HFF-Myc (cell line): ENCODE measurements around the gene PRRX1.

Source experiments
- DNase-seq: peaks from one replicate; pipeline ENCODE4 v3.0.0-alpha.2; 2011; ENCODE audit warnings: low read depth; ENCODE audit errors: extremely low read depth
- H3K4me3 ChIP-seq: replicated peaks from 2 replicates; pipeline ENCODE4 v1.5.1; 2011; ENCODE audit warnings: low read depth, mild to moderate bottlenecking, control low read depth, low read length
- CTCF ChIP-seq: IDR thresholded peaks from 2 replicates; pipeline ENCODE4 v1.5.1; 2012; ENCODE audit warnings: mild to moderate bottlenecking, low read depth, low read length, control low read depth; ENCODE audit errors: missing control alignments

PRRX1 gene

GRCh38 chr1:170663404-170664092, 383 bp upstream of the PRRX1 start:
- H3K4me3 ChIP-seq: peak overlapping the region; percentile 91
- DNase-seq: no peak
- TF ChIP-seq CTCF: no peak

- DNase-seq: no peak
- peak overlapping the region; percentile 91 for H3K4me3 ChIP-seq
- peak; percentile 26 for TF ChIP-seq CTCF
These were observed 1.1 kb downstream of the PRRX1 start for GRCh38 chr1:170664828-170665612.

GRCh38 chr1:170665629-170666028, 1.7 kb downstream of the PRRX1 start:
- TF ChIP-seq CTCF: no peak
- DNase-seq: no peak
- H3K4me3 ChIP-seq: peak overlapping the region; percentile 91

- peak overlapping the region; percentile 91 for H3K4me3 ChIP-seq
- no peak for TF ChIP-seq CTCF
- no peak for DNase-seq
These were observed 2.8 kb downstream of the PRRX1 start for GRCh38 chr1:170666541-170667254.

- DNase-seq: no peak
- H3K4me3 ChIP-seq: peak overlapping the region; percentile 91
- no peak for TF ChIP-seq CTCF
These were observed 4.5 kb downstream of the PRRX1 start for GRCh38 chr1:170668209-170669106.

- H3K4me3 ChIP-seq: peak overlapping the region; percentile 91; the same call in 1 of the 2 replicates
- no peak for TF ChIP-seq CTCF
- no peak for DNase-seq
These were observed 5.1 kb downstream of the PRRX1 start for GRCh38 chr1:170669107-170669445.
